Activated naive CD4-positive, alpha-beta T cell treated with anti-CD3 and anti-CD28 coated beads, Interleukin-2, amount 10 ng/mL, durations not matched to agents 7 days and 5 days (primary cell): ENCODE measurements around the gene FUBP3.
A peak's percentile ranks its signal among the peaks of the same experiment; 100 is the strongest.

Experiments used
- CTCF ChIA-PET: fragments of 350-600 bp; sonication (Branson Sonifier 250); formaldehyde crosslinking; loops from one replicate; lab custom pipeline; 2021; ENCODE audit warnings: antibody characterized with exemption; lab: Charles Lee
- DNase-seq: peaks from one replicate; pipeline ENCODE4 v3.0.0-alpha.2; 2020
- H3K27ac Mint-ChIP-seq: one replicate; pipeline ENCODE4 v1.8.0; 2021; ENCODE audit warnings: mild to moderate bottlenecking, moderate library complexity, mixed read lengths
- H3K27me3 Mint-ChIP-seq: one replicate; pipeline ENCODE4 v1.8.0; 2021; ENCODE audit warnings: mild to moderate bottlenecking, mixed read lengths
- H3K36me3 Mint-ChIP-seq: one replicate; pipeline ENCODE4 v1.8.0; 2021; ENCODE audit warnings: mixed read lengths
- H3K4me1 Mint-ChIP-seq: one replicate; pipeline ENCODE4 v1.8.0; 2021; ENCODE audit warnings: mixed read lengths
- H3K4me3 Mint-ChIP-seq: one replicate; pipeline ENCODE4 v1.8.0; 2021; ENCODE audit warnings: mild to moderate bottlenecking, moderate library complexity, mixed read lengths
- H3K9me3 Mint-ChIP-seq: one replicate; pipeline ENCODE4 v1.8.0; 2021; ENCODE audit warnings: mixed read lengths

FUBP3 gene

GRCh38 chr9:130576176-130576575 is 3.2 kb upstream of the FUBP3 start:
- Mint-ChIP-seq H3K27me3 (peaks cover 4% of the 10 kb centered on the region), H3K36me3 (no peaks in the 10 kb centered on the region), H3K9me3 (no peaks in the 10 kb centered on the region), H3K4me1 (peaks cover 23% of the 10 kb centered on the region), H3K4me3 (no peak overlapping the region), H3K27ac (no peak overlapping the region)
- CTCF ChIA-PET = no interaction called here
- no peak for DNase-seq

- no peaks in the 10 kb centered on the region for H3K9me3 Mint-ChIP-seq
- CTCF ChIA-PET = interaction anchor here (0.5 to 1.1 kb wide), 2 partner anchors 33 to 38 kb away, joined by 3 read pairs; no protein-coding TSS in a partner anchor
- H3K4me3 Mint-ChIP-seq = peak overlapping the region; percentile 82
- no peak for DNase-seq
- peaks cover 4% of the 10 kb centered on the region for H3K27me3 Mint-ChIP-seq
- no peaks in the 10 kb centered on the region for H3K36me3 Mint-ChIP-seq
- H3K4me1 Mint-ChIP-seq = peaks cover 31% of the 10 kb centered on the region
- peak overlapping the region; percentile 64 for H3K27ac Mint-ChIP-seq
Observed at GRCh38 chr9:130579738-130580463, 524 bp downstream of the FUBP3 start.

DNA sequence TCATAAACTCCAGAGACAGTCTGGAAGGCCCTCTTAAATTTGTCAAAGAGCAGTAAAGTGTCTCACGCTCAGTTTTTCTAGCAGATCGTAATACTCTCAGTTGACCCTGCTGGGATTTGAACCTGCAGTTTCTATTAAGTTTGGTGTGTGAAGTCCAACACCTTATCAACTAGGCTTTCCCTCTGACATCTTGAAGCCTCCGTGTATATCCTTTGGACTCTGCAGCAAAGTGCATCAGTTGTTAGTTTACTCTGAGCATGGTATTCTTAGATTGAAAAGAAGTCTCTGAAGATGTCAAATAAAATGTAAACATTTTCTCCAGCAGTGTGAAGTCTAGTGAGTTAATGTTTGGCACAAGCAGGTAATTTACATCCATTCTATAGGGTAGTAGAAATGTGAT is 2.4 kb downstream of the FUBP3 start:
- Mint-ChIP-seq H3K36me3 (no peaks in the 10 kb centered on the region), H3K4me1 (peaks cover 31% of the 10 kb centered on the region), H3K27ac (no peak overlapping the region), H3K4me3 (no peak overlapping the region), H3K27me3 (peaks cover 2% of the 10 kb centered on the region), H3K9me3 (no peaks in the 10 kb centered on the region)
- DNase-seq = no peak
- CTCF ChIA-PET = no interaction called here

- H3K4me1 Mint-ChIP-seq = peaks cover 29% of the 10 kb centered on the region
- DNase-seq = no peak
- no peaks in the 10 kb centered on the region for H3K9me3 Mint-ChIP-seq
- H3K36me3 Mint-ChIP-seq = no peaks in the 10 kb centered on the region
- no peaks in the 10 kb centered on the region for H3K27me3 Mint-ChIP-seq
- H3K27ac Mint-ChIP-seq = no peak overlapping the region
- H3K4me3 Mint-ChIP-seq = no peak overlapping the region
- CTCF ChIA-PET = no interaction called here
Observed at GRCh38 chr9:130583271-130583670, 3.9 kb downstream of the FUBP3 start.

- no peaks in the 10 kb centered on the region for H3K9me3 Mint-ChIP-seq
- no peaks in the 10 kb centered on the region for H3K27me3 Mint-ChIP-seq
- H3K27ac Mint-ChIP-seq = no peak overlapping the region
- DNase-seq = no peak
- CTCF ChIA-PET = no interaction called here
- no peaks in the 10 kb centered on the region for H3K36me3 Mint-ChIP-seq
- H3K4me3 Mint-ChIP-seq = no peak overlapping the region
- no peaks in the 10 kb centered on the region for H3K4me1 Mint-ChIP-seq
Observed at GRCh38 chr9:130587921-130588320, 8.5 kb downstream of the FUBP3 start.

DNA sequence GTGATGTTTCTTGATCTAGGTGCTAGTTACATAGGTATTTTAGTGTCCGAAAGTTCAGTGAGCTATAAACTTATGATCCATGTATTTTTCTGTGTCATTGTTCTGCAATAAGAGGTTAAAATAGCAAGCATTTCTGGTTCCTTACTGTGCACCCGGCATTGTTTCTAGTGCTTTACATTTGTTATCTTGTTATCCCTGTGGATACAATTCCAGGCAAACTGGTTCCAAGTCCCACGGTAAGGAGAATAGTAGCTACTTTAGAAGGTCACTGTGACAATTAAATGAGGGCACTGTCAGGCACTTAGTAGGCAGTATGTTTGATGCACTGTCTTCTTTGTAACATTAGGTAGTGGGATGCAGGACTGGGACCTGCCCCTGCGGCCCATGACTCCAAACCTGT is 9.0 kb downstream of the FUBP3 start:
- Mint-ChIP-seq H3K4me1 (no peaks in the 10 kb centered on the region), H3K9me3 (no peaks in the 10 kb centered on the region), H3K27ac (no peak overlapping the region), H3K4me3 (no peak overlapping the region), H3K36me3 (no peaks in the 10 kb centered on the region), H3K27me3 (no peaks in the 10 kb centered on the region)
- CTCF ChIA-PET = no interaction called here
- DNase-seq = no peak

DNA sequence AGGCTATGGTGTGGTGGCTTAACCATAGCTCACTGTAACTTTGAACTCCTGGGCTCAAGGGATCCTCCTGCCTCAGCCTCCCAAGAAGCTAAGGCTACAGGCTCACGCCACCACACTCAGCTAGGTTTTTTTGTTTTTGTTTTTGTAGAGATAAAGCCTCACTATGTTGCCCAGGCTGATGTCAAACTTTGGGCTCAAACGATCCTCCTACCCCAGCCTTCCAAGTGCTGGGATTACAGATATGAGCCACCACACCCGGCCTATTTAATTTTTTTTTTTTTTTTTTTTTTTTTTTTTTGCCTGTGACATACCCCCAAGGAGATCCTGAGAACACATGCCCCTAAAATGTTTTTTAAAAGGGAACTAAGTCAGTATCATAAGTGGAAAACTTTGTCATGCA is 10.4 kb downstream of the FUBP3 start:
- Mint-ChIP-seq H3K4me1 (no peaks in the 10 kb centered on the region), H3K27me3 (no peaks in the 10 kb centered on the region), H3K9me3 (no peaks in the 10 kb centered on the region), H3K4me3 (no peak overlapping the region), H3K27ac (no peak overlapping the region), H3K36me3 (no peaks in the 10 kb centered on the region)
- no peak for DNase-seq
- CTCF ChIA-PET = no interaction called here

DNA sequence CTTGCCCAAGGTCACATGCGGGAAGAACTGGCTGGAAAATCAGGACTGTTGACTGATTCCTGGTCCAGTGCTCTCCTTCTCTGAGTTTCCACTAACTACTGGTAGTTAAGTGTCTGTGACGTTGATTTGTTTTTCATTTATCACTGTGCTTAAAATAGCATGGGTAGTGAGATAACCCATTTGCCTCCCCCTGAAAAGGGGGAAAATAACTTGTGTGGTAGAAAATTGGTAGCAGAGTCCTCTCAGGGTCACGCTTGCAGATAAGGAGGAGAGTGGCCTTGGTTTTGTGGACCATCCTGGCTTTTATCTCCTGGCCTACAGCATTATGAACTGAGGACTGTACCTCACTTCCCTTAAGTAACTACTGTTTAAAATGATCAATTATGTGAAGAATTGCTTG is 10.9 kb downstream of the FUBP3 start:
- H3K27me3 Mint-ChIP-seq = no peaks in the 10 kb centered on the region
- no peak overlapping the region for H3K27ac Mint-ChIP-seq
- peaks cover under 1% of the 10 kb centered on the region for H3K36me3 Mint-ChIP-seq
- H3K9me3 Mint-ChIP-seq = no peaks in the 10 kb centered on the region
- H3K4me3 Mint-ChIP-seq = no peak overlapping the region
- DNase-seq = no peak
- CTCF ChIA-PET = no interaction called here
- no peaks in the 10 kb centered on the region for H3K4me1 Mint-ChIP-seq

GRCh38 chr9:130593020-130593419 is 13.6 kb downstream of the FUBP3 start:
- no peak overlapping the region for H3K4me3 Mint-ChIP-seq
- CTCF ChIA-PET = interaction anchor here (1.3 kb wide), 1 partner anchor 12 kb away, joined by 3 read pairs; no protein-coding TSS in a partner anchor
- no peaks in the 10 kb centered on the region for H3K27me3 Mint-ChIP-seq
- no peaks in the 10 kb centered on the region for H3K4me1 Mint-ChIP-seq
- H3K9me3 Mint-ChIP-seq = no peaks in the 10 kb centered on the region
- no peak overlapping the region for H3K27ac Mint-ChIP-seq
- peaks cover 15% of the 10 kb centered on the region for H3K36me3 Mint-ChIP-seq
- DNase-seq = no peak

DNA sequence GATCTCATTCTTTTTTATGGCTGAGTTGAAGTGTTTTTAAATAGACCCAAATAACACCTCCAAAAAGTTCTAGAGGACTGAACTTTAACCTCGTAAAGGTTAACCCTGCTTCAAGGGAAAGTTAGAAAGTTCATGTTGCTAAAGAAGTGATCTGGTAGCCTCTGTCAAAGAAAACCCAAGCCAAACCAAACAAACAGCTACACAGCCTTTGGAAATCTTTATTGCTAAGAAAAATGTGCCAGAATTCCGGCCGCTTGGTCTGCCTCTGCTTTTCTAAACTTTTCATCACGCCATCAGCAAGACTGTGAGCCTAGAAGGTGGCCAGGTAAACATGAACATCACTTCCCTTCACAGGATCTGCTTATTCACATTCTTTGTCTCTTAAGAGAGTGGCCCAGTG is 17.9 kb downstream of the FUBP3 start:
- peaks cover 24% of the 10 kb centered on the region for H3K36me3 Mint-ChIP-seq
- CTCF ChIA-PET = no interaction called here
- H3K9me3 Mint-ChIP-seq = no peaks in the 10 kb centered on the region
- H3K4me1 Mint-ChIP-seq = no peaks in the 10 kb centered on the region
- DNase-seq = no peak
- H3K4me3 Mint-ChIP-seq = no peak overlapping the region
- no peaks in the 10 kb centered on the region for H3K27me3 Mint-ChIP-seq
- no peak overlapping the region for H3K27ac Mint-ChIP-seq

GRCh38 chr9:130598188-130598587 is 18.8 kb downstream of the FUBP3 start:
- H3K4me3 Mint-ChIP-seq = no peak overlapping the region
- CTCF ChIA-PET = no interaction called here
- H3K36me3 Mint-ChIP-seq = peaks cover 30% of the 10 kb centered on the region
- H3K4me1 Mint-ChIP-seq = no peaks in the 10 kb centered on the region
- no peaks in the 10 kb centered on the region for H3K9me3 Mint-ChIP-seq
- no peak for DNase-seq
- no peaks in the 10 kb centered on the region for H3K27me3 Mint-ChIP-seq
- H3K27ac Mint-ChIP-seq = no peak overlapping the region

- DNase-seq = no peak
- H3K36me3 Mint-ChIP-seq = peaks cover 41% of the 10 kb centered on the region
- H3K27ac Mint-ChIP-seq = no peak overlapping the region
- H3K27me3 Mint-ChIP-seq = no peaks in the 10 kb centered on the region
- no peaks in the 10 kb centered on the region for H3K4me1 Mint-ChIP-seq
- CTCF ChIA-PET = no interaction called here
- no peaks in the 10 kb centered on the region for H3K9me3 Mint-ChIP-seq
- H3K4me3 Mint-ChIP-seq = no peak overlapping the region
Observed at GRCh38 chr9:130599625-130600024, 20.2 kb downstream of the FUBP3 start.

GRCh38 chr9:130601100-130601499 is 21.7 kb downstream of the FUBP3 start:
- Mint-ChIP-seq H3K4me1 (no peaks in the 10 kb centered on the region), H3K9me3 (no peaks in the 10 kb centered on the region), H3K27me3 (no peaks in the 10 kb centered on the region), H3K36me3 (peaks cover 35% of the 10 kb centered on the region), H3K27ac (no peak overlapping the region), H3K4me3 (no peak overlapping the region)
- CTCF ChIA-PET = no interaction called here
- DNase-seq = no peak

- no peaks in the 10 kb centered on the region for H3K27me3 Mint-ChIP-seq
- no peaks in the 10 kb centered on the region for H3K9me3 Mint-ChIP-seq
- H3K4me1 Mint-ChIP-seq = no peaks in the 10 kb centered on the region
- H3K36me3 Mint-ChIP-seq = peaks cover 27% of the 10 kb centered on the region
- H3K27ac Mint-ChIP-seq = no peak overlapping the region
- CTCF ChIA-PET = interaction anchor here (0.6 to 1.1 kb wide), 2 partner anchors 12 to 101 kb away, joined by 3 read pairs; no protein-coding TSS in a partner anchor
- no peak overlapping the region for H3K4me3 Mint-ChIP-seq
- no peak for DNase-seq
Observed at GRCh38 chr9:130604295-130604694, 24.9 kb downstream of the FUBP3 start.

DNA sequence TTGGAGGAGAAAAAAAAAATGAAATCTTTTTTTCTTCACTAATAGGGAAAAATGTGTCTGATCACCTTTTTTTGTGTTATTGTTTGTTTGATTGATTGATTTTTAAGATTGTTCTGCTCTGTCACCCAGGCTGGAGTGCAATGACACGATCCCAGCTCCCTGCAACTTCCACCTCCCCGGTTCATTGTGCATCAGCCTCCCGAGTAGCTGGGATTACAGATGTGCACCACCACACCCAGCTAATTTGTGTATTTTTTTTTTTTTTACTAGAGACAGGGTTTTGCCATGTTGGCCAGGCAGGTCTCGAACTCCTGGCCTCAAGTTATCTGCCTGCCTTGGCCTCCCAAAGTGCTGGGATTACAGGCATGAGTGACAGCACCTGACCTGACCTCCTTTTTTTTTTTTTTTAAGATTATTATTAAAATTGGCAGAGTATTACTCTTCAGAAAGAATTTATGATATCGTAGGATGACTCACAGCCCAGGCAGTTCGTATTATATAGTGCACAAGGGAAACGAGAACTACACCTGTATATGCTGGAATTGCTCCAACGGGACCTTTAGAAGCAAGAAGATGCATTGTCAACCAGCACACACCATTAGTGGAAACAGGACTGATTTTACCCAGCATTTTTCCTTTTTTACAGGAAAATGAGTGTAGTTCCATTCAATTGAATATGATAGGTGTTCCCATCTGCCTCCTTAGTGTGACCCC is 27.7 kb downstream of the FUBP3 start:
- H3K4me1 Mint-ChIP-seq = no peaks in the 10 kb centered on the region
- H3K4me3 Mint-ChIP-seq = no peak overlapping the region
- H3K36me3 Mint-ChIP-seq = peaks cover 26% of the 10 kb centered on the region
- no peak overlapping the region for H3K27ac Mint-ChIP-seq
- CTCF ChIA-PET = no interaction called here
- no peaks in the 10 kb centered on the region for H3K27me3 Mint-ChIP-seq
- DNase-seq = no peak
- no peaks in the 10 kb centered on the region for H3K9me3 Mint-ChIP-seq
